WTC11 (cell line): ENCODE results near the gene SLC43A3. TPM values are rescaled to one million over a fixed set of nuclear protein-coding genes. Genes with fewer than 3 reads are reported as not detected.

ENCODE experiments used
- ATAC-seq: fragments of 200-7000 bp; cut with Tn5 transposase; 2 replicates; pipeline ENCODE4 v1.10.0; 2021; ENCODE audit warnings: mild to moderate bottlenecking, moderate library complexity
- CTCF ChIA-PET: fragments of 300-600 bp; sonication (Branson Sonifier 250); formaldehyde crosslinking; loops from one replicate; lab custom pipeline; 2021; ENCODE audit warnings: antibody characterized with exemption; lab: Charles Lee
- POLR2A ChIA-PET: fragments of 350-600 bp; sonication (Branson Sonifier 250); formaldehyde crosslinking; loops from one replicate; lab custom pipeline; 2021; ENCODE audit warnings: antibody characterized with exemption; lab: Charles Lee
- DNase-seq: peaks from one replicate; pipeline ENCODE4 v3.0.0; 2021; ENCODE audit warnings: low spot score
- H3K27ac Mint-ChIP-seq: 2 replicates; pipeline ENCODE4 v1.8.0; 2021; ENCODE audit warnings: mixed read lengths
- H3K27me3 Mint-ChIP-seq: 2 replicates; pipeline ENCODE4 v1.8.0; 2021; ENCODE audit warnings: low read depth, mild to moderate bottlenecking, moderate library complexity, mixed read lengths
- H3K36me3 Mint-ChIP-seq: 2 replicates; pipeline ENCODE4 v1.8.0; 2021; ENCODE audit warnings: mixed read lengths
- H3K4me1 Mint-ChIP-seq: 2 replicates; pipeline ENCODE4 v1.8.0; 2022; ENCODE audit warnings: mixed read lengths
- H3K4me3 Mint-ChIP-seq: 2 replicates; pipeline ENCODE4 v1.8.0; 2021; ENCODE audit warnings: mild to moderate bottlenecking, moderate library complexity, mixed read lengths
- H3K9me3 Mint-ChIP-seq: 2 replicates; pipeline ENCODE4 v1.8.0; 2021; ENCODE audit warnings: mixed read lengths
- CBFB ChIP-seq: sonication (generic); formaldehyde crosslinking; IDR thresholded peaks from 2 replicates; pipeline ENCODE4 v1.8.1; 2022; ENCODE audit warnings: mild to moderate bottlenecking, low read depth, missing genetic modification reagents
- CREB1 ChIP-seq: sonication (generic); formaldehyde crosslinking; IDR thresholded peaks from 2 replicates; pipeline ENCODE4 v1.8.0; 2023; ENCODE audit warnings: mild to moderate bottlenecking, missing genetic modification reagents
- ELF4 ChIP-seq: sonication (generic); formaldehyde crosslinking; IDR thresholded peaks from 2 replicates; pipeline ENCODE4 v1.8.1; 2022; ENCODE audit warnings: low read depth, mild to moderate bottlenecking, moderate library complexity, missing genetic modification reagents
- FOXP1 ChIP-seq: sonication (generic); formaldehyde crosslinking; IDR thresholded peaks from 2 replicates; pipeline ENCODE4 v1.8.0; 2022; ENCODE audit warnings: missing genetic modification reagents, mild to moderate bottlenecking, moderate library complexity, borderline replicate concordance
- GABPB1 ChIP-seq: sonication (generic); formaldehyde crosslinking; IDR thresholded peaks from 2 replicates; pipeline ENCODE4 v1.8.1; 2023; ENCODE audit warnings: mild to moderate bottlenecking, missing genetic modification reagents
- JUN ChIP-seq: sonication (generic); formaldehyde crosslinking; IDR thresholded peaks from 2 replicates; pipeline ENCODE4 v1.8.0; 2023; ENCODE audit warnings: mild to moderate bottlenecking, missing genetic modification reagents
- MXD4 ChIP-seq: fragments of 250-450 bp; sonication (Bioruptor Pico); IDR thresholded peaks from 2 replicates; pipeline ENCODE4 v1.8.0; 2021; ENCODE audit warnings: mild to moderate bottlenecking, moderate library complexity, borderline replicate concordance
- OVOL2 ChIP-seq: fragments of 250-450 bp; sonication (Bioruptor Pico); IDR thresholded peaks from 2 replicates; pipeline ENCODE4 v1.9.0; 2021; ENCODE audit warnings: mild to moderate bottlenecking, borderline replicate concordance
- RORB ChIP-seq: fragments of 250-450 bp; sonication (Bioruptor Pico); IDR thresholded peaks from 2 replicates; pipeline ENCODE4 v1.9.0; 2021; ENCODE audit warnings: mild to moderate bottlenecking
- TCF7 ChIP-seq: sonication (generic); formaldehyde crosslinking; IDR thresholded peaks from 2 replicates; pipeline ENCODE4 v1.8.0; 2022; ENCODE audit warnings: mild to moderate bottlenecking, low read depth, missing genetic modification reagents, moderate library complexity
- ZNF219 ChIP-seq: sonication (generic); formaldehyde crosslinking; IDR thresholded peaks from 2 replicates; pipeline ENCODE4 v1.8.0; 2023; ENCODE audit warnings: missing genetic modification reagents, mild to moderate bottlenecking, borderline replicate concordance
- ZNF263 ChIP-seq: sonication (generic); formaldehyde crosslinking; IDR thresholded peaks from 2 replicates; pipeline ENCODE4 v1.8.1; 2022; ENCODE audit warnings: low read depth, mild to moderate bottlenecking, moderate library complexity, missing genetic modification reagents
- total RNA-seq: library from RNA; stranded (reverse); gene quantifications from 3 replicates; pipeline ENCODE4 v1.2.3, GENCODE V29; 2021
- TF ChIP-seq, protein P1 (sequence below): sonication (generic); formaldehyde crosslinking; IDR thresholded peaks from 2 replicates; pipeline ENCODE4 v1.8.1; 2022; ENCODE audit warnings: low read depth, missing genetic modification reagents, borderline replicate concordance
- TF ChIP-seq, protein P2 (sequence below): sonication (generic); formaldehyde crosslinking; conservative IDR thresholded peaks from 2 replicates; pipeline ENCODE4 v1.8.1; 2023; ENCODE audit warnings: mild to moderate bottlenecking, low read depth, missing genetic modification reagents, moderate library complexity
- TF ChIP-seq, protein P3 (sequence below): sonication (generic); formaldehyde crosslinking; IDR thresholded peaks from 2 replicates; pipeline ENCODE4 v1.8.1; 2023; ENCODE audit warnings: mild to moderate bottlenecking, missing genetic modification reagents, moderate library complexity
- TF ChIP-seq, protein P4 (sequence below): sonication (generic); formaldehyde crosslinking; IDR thresholded peaks from 2 replicates; pipeline ENCODE4 v1.8.1; 2023; ENCODE audit warnings: mild to moderate bottlenecking, missing genetic modification reagents
- TF ChIP-seq, protein P5 (sequence below): fragments of 250-450 bp; sonication (Bioruptor Pico); IDR thresholded peaks from 2 replicates; pipeline ENCODE4 v1.9.0; 2021; ENCODE audit warnings: mild to moderate bottlenecking

The SLC43A3 gene
- total RNA-seq, 1 experiment from 2014 or later: 22.6 TPM

DNA sequence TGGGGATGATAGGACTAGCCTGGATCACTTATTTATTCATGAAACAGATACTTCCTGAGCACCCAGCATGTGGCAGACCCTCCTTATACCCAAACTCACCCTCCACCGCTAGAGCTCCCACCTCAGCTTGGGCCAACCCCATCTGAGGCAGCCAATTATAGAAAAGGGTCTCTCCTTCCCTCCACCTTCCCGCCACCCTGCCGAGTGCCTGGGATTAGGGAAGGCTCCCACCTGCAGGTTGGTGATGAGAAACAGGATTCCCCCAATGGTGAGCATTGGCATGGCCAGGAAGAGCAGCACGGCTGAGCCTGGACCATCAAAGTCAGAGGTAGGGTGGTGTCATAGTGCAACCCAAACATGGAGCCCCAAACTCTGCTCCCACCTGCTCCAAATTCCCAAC is 5.9 kb downstream of the SLC43A3 start:
- POLR2A ChIA-PET: no interaction called here
- H3K27me3 Mint-ChIP-seq: peaks cover 6% of the 10 kb centered on the region
- CTCF ChIA-PET: no interaction called here
- ATAC-seq: no peak
- peaks cover 38% of the 10 kb centered on the region for H3K36me3 Mint-ChIP-seq
- DNase-seq: no peak
- TF ChIP-seq OVOL2 (CRISPR knock-in tag) (no peak), JUN (CRISPR knock-in tag) (no peak), TCF7 (no peak), RORB (CRISPR knock-in tag) (no peak), ZNF219 (CRISPR knock-in tag) (no peak), MXD4 (CRISPR knock-in tag) (no peak), ZNF263 (CRISPR knock-in tag) (no peak), ELF4 (CRISPR knock-in tag) (no peak), FOXP1 (CRISPR knock-in tag) (no peak), CREB1 (CRISPR knock-in tag) (no peak)
- TF ChIP-seq, protein P1, sequence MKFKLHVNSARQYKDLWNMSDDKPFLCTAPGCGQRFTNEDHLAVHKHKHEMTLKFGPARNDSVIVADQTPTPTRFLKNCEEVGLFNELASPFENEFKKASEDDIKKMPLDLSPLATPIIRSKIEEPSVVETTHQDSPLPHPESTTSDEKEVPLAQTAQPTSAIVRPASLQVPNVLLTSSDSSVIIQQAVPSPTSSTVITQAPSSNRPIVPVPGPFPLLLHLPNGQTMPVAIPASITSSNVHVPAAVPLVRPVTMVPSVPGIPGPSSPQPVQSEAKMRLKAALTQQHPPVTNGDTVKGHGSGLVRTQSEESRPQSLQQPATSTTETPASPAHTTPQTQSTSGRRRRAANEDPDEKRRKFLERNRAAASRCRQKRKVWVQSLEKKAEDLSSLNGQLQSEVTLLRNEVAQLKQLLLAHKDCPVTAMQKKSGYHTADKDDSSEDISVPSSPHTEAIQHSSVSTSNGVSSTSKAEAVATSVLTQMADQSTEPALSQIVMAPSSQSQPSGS (CRISPR knock-in tag): no peak
- TF ChIP-seq, protein P2, sequence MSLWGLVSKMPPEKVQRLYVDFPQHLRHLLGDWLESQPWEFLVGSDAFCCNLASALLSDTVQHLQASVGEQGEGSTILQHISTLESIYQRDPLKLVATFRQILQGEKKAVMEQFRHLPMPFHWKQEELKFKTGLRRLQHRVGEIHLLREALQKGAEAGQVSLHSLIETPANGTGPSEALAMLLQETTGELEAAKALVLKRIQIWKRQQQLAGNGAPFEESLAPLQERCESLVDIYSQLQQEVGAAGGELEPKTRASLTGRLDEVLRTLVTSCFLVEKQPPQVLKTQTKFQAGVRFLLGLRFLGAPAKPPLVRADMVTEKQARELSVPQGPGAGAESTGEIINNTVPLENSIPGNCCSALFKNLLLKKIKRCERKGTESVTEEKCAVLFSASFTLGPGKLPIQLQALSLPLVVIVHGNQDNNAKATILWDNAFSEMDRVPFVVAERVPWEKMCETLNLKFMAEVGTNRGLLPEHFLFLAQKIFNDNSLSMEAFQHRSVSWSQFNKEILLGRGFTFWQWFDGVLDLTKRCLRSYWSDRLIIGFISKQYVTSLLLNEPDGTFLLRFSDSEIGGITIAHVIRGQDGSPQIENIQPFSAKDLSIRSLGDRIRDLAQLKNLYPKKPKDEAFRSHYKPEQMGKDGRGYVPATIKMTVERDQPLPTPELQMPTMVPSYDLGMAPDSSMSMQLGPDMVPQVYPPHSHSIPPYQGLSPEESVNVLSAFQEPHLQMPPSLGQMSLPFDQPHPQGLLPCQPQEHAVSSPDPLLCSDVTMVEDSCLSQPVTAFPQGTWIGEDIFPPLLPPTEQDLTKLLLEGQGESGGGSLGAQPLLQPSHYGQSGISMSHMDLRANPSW (CRISPR knock-in tag): no peak
- TF ChIP-seq, protein P3, sequence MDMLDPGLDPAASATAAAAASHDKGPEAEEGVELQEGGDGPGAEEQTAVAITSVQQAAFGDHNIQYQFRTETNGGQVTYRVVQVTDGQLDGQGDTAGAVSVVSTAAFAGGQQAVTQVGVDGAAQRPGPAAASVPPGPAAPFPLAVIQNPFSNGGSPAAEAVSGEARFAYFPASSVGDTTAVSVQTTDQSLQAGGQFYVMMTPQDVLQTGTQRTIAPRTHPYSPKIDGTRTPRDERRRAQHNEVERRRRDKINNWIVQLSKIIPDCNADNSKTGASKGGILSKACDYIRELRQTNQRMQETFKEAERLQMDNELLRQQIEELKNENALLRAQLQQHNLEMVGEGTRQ: no peak
- TF ChIP-seq, protein P4, sequence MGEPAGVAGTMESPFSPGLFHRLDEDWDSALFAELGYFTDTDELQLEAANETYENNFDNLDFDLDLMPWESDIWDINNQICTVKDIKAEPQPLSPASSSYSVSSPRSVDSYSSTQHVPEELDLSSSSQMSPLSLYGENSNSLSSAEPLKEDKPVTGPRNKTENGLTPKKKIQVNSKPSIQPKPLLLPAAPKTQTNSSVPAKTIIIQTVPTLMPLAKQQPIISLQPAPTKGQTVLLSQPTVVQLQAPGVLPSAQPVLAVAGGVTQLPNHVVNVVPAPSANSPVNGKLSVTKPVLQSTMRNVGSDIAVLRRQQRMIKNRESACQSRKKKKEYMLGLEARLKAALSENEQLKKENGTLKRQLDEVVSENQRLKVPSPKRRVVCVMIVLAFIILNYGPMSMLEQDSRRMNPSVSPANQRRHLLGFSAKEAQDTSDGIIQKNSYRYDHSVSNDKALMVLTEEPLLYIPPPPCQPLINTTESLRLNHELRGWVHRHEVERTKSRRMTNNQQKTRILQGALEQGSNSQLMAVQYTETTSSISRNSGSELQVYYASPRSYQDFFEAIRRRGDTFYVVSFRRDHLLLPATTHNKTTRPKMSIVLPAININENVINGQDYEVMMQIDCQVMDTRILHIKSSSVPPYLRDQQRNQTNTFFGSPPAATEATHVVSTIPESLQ (CRISPR knock-in tag): no peak
- H3K4me3 Mint-ChIP-seq: no peak overlapping the region
- H3K27ac Mint-ChIP-seq: no peak overlapping the region
- peaks cover 13% of the 10 kb centered on the region for H3K4me1 Mint-ChIP-seq
- H3K9me3 Mint-ChIP-seq: no peaks in the 10 kb centered on the region

DNA sequence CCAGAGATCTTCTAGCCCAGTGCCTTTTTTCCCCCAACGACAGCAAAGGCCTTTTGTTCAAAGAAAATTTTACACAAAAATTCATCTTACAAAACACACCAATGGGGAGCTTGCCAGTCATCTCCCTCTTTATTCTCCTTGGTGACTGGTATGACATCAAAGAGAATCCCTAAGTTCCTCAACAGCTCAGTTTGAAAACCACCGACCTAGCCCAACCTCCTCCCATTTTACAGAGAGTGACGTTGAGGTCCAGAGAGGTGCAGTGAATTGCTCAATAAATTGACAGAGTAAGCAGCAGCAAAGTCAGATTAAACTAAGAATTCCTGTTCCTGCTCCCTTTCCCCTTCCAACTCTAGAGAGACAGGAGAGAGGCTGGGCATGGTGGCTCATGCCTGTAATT is 7.8 kb downstream of the SLC43A3 start:
- Mint-ChIP-seq H3K4me1 (0 out of 2 replicates have a peak, but pooled peaks cover 4% of the 10 kb centered on the region), H3K27ac (no peak overlapping the region), H3K4me3 (no peak overlapping the region), H3K36me3 (peaks cover 46% of the 10 kb centered on the region), H3K27me3 (no peaks in the 10 kb centered on the region), H3K9me3 (no peaks in the 10 kb centered on the region)
- POLR2A ChIA-PET: interaction anchor here (0.7 kb wide), 1 partner anchor 110 kb away, joined by 4 read pairs; no protein-coding TSS in a partner anchor
- CTCF ChIA-PET: interaction anchor here (0.8 kb wide), 1 partner anchor 38 kb away, joined by 3 read pairs; no protein-coding TSS in a partner anchor
- DNase-seq (no peak), ATAC-seq (no peak)
- TF ChIP-seq GABPB1 (CRISPR knock-in tag) (no peak), CBFB (CRISPR knock-in tag) (no peak)
- TF ChIP-seq, protein P5, sequence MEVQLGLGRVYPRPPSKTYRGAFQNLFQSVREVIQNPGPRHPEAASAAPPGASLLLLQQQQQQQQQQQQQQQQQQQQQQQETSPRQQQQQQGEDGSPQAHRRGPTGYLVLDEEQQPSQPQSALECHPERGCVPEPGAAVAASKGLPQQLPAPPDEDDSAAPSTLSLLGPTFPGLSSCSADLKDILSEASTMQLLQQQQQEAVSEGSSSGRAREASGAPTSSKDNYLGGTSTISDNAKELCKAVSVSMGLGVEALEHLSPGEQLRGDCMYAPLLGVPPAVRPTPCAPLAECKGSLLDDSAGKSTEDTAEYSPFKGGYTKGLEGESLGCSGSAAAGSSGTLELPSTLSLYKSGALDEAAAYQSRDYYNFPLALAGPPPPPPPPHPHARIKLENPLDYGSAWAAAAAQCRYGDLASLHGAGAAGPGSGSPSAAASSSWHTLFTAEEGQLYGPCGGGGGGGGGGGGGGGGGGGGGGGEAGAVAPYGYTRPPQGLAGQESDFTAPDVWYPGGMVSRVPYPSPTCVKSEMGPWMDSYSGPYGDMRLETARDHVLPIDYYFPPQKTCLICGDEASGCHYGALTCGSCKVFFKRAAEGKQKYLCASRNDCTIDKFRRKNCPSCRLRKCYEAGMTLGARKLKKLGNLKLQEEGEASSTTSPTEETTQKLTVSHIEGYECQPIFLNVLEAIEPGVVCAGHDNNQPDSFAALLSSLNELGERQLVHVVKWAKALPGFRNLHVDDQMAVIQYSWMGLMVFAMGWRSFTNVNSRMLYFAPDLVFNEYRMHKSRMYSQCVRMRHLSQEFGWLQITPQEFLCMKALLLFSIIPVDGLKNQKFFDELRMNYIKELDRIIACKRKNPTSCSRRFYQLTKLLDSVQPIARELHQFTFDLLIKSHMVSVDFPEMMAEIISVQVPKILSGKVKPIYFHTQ: no peak
